IMR-90 (cell line): ENCODE data around the gene LBH. TPM values are rescaled to one million over a fixed set of nuclear protein-coding genes. Genes with fewer than 3 reads are reported as not detected.

Source experiments
- ATAC-seq: fragments of 200-7000 bp; cut with Tn5 transposase; 2 replicates; pipeline ENCODE4 v1.9.1; 2020; ENCODE audit warnings: low read depth, mild to moderate bottlenecking, moderate library complexity
- BruUV-seq: library from RNA; stranded (reverse); fragments of 400-500 nt; replicated peaks from 2 replicates; lab custom pipeline; 2021; lab: Mats Ljungman, UMichigan
- CTCF ChIA-PET: fragments of 300-600 bp; formaldehyde crosslinking; extraction: SDS; loops from one replicate; lab custom pipeline; 2021; ENCODE audit warnings: antibody characterized with exemption; lab: Yijun Ruan, JAX
- POLR2A ChIA-PET: fragments of 300-600 bp; sonication (Branson Sonifier 250); formaldehyde crosslinking; loops from one replicate; lab custom pipeline; 2022; ENCODE audit warnings: antibody characterized with exemption; ENCODE audit not compliant: unreplicated experiment; lab: Charles Lee
- DNase-seq: peaks from one replicate; pipeline ENCODE4 v3.0.0; 2013
- H2AFZ ChIP-seq: replicated peaks from 2 replicates; pipeline ENCODE3; 2013; ENCODE audit warnings: low read length, mild to moderate bottlenecking; ENCODE audit not compliant: poor library complexity
- H2AK5ac ChIP-seq: 2 replicates; pipeline ENCODE4 v1.6.1; 2013; ENCODE audit warnings: low read depth, low read length, inconsistent platforms
- H2AK9ac ChIP-seq: replicated peaks from 2 replicates; pipeline ENCODE3; 2013; ENCODE audit warnings: mild to moderate bottlenecking, low read depth, low read length, moderate library complexity; ENCODE audit not compliant: poor library complexity
- H2BK120ac ChIP-seq: 2 replicates; pipeline ENCODE4 v1.6.1; 2013; ENCODE audit warnings: low read depth, low read length, inconsistent platforms
- H2BK15ac ChIP-seq: 3 replicates; pipeline ENCODE4 v1.6.1; 2013; ENCODE audit warnings: low read depth, low read length, inconsistent platforms
- H2BK20ac ChIP-seq: 2 replicates; pipeline ENCODE4 v1.6.1; 2013; ENCODE audit warnings: low read depth, mild to moderate bottlenecking, inconsistent platforms, low read length, moderate library complexity
- H2BK5ac ChIP-seq: 2 replicates; pipeline ENCODE4 v1.6.1; 2013; ENCODE audit warnings: mild to moderate bottlenecking, low read depth, low read length, inconsistent platforms; ENCODE audit not compliant: poor library complexity, severe bottlenecking
- H3K14ac ChIP-seq: replicated peaks from 2 replicates; pipeline ENCODE4 v1.6.1; 2013; ENCODE audit warnings: low read depth, low read length, inconsistent platforms
- H3K18ac ChIP-seq: 2 replicates; pipeline ENCODE4 v1.6.1; 2013; ENCODE audit warnings: low read depth, low read length, control low read depth
- H3K23ac ChIP-seq: 2 replicates; pipeline ENCODE4 v1.6.1; 2013; ENCODE audit warnings: low read depth, low read length, inconsistent platforms
- H3K27ac ChIP-seq: 2 replicates; pipeline ENCODE4 v1.5.1; 2013; ENCODE audit warnings: mild to moderate bottlenecking, control low read depth, low read length; ENCODE audit not compliant: insufficient read depth
- H3K27me3 ChIP-seq: 2 replicates; pipeline ENCODE4 v1.6.1; 2013; ENCODE audit warnings: low read length; ENCODE audit not compliant: control insufficient read depth, insufficient read depth
- H3K36me3 ChIP-seq: 2 replicates; pipeline ENCODE4 v1.6.1; 2013; ENCODE audit warnings: low read length, mixed read lengths; ENCODE audit not compliant: control insufficient read depth, insufficient read depth
- H3K4ac ChIP-seq: 2 replicates; pipeline ENCODE4 v1.6.1; 2013; ENCODE audit warnings: low read depth, low read length, inconsistent platforms
- H3K4me1 ChIP-seq: 2 replicates; pipeline ENCODE4 v1.6.1; 2013; ENCODE audit warnings: low read length, mixed read lengths; ENCODE audit not compliant: control insufficient read depth, insufficient read depth
- H3K4me2 ChIP-seq: 2 replicates; pipeline ENCODE4 v1.6.1; 2013; ENCODE audit warnings: low read depth, mild to moderate bottlenecking, control low read depth, low read length, moderate library complexity
- H3K4me3 ChIP-seq: 2 replicates; pipeline ENCODE4 v1.5.1; 2013; ENCODE audit warnings: low read depth, mild to moderate bottlenecking, control low read depth, low read length, moderate library complexity; ENCODE audit not compliant: insufficient read depth
- H3K56ac ChIP-seq: 2 replicates; pipeline ENCODE4 v1.6.1; 2013; ENCODE audit warnings: low read length, inconsistent platforms; ENCODE audit not compliant: insufficient read depth; ENCODE audit errors: extremely low read depth
- H3K79me1 ChIP-seq, 2 experiments: 2 replicates each; pipeline ENCODE4 v1.6.1; 2013; ENCODE audit warnings: low read length in 2 of 2, inconsistent platforms in 1 of 2, low read depth in 1 of 2
- H3K9ac ChIP-seq: 2 replicates; pipeline ENCODE4 v1.6.1; 2013; ENCODE audit warnings: low read depth, low read length, control low read depth
- H3K9me1 ChIP-seq: 2 replicates; pipeline ENCODE4 v1.6.1; 2013; ENCODE audit warnings: low read length, inconsistent platforms; ENCODE audit not compliant: insufficient read depth
- H3K9me3 ChIP-seq: 2 replicates; pipeline ENCODE4 v1.6.1; 2013; ENCODE audit warnings: low read length; ENCODE audit not compliant: control insufficient read depth, insufficient read depth
- H4K20me1 ChIP-seq: 2 replicates; pipeline ENCODE4 v1.6.1; 2013; ENCODE audit warnings: low read length, inconsistent platforms; ENCODE audit not compliant: insufficient read depth
- H4K5ac ChIP-seq: 2 replicates; pipeline ENCODE4 v1.6.1; 2013; ENCODE audit warnings: mild to moderate bottlenecking, low read depth, low read length, control low read depth
- H4K8ac ChIP-seq, 2 experiments: 2 replicates each; pipeline ENCODE4 v1.6.1; 2013; ENCODE audit warnings: low read depth in 2 of 2, low read length in 2 of 2, control low read depth in 1 of 2, inconsistent platforms in 1 of 2
- H4K91ac ChIP-seq: 2 replicates; pipeline ENCODE4 v1.6.1; 2013; ENCODE audit warnings: low read depth, low read length, inconsistent platforms; ENCODE audit not compliant: insufficient read depth
- CEBPB ChIP-seq: IDR thresholded peaks from 2 replicates; pipeline ENCODE4 v1.6.1; 2012; ENCODE audit warnings: low read depth, low read length, improper control_type of control experiment
- FOS ChIP-seq: fragments of 150-350 bp; IDR thresholded peaks from 2 replicates; pipeline ENCODE4 v1.6.1; 2016; ENCODE audit warnings: low read depth, low read length
- MAFK ChIP-seq: IDR thresholded peaks from 2 replicates; pipeline ENCODE4 v1.6.1; 2012; ENCODE audit warnings: low read depth, low read length, improper control_type of control experiment
- MAZ ChIP-seq: IDR thresholded peaks from 2 replicates; pipeline ENCODE4 v1.6.1; 2012; ENCODE audit warnings: low read depth, mild to moderate bottlenecking, low read length, improper control_type of control experiment, moderate library complexity, borderline replicate concordance
- POLR2A ChIP-seq: IDR thresholded peaks from 2 replicates; pipeline ENCODE4 v1.6.1; 2012; ENCODE audit warnings: mild to moderate bottlenecking, low read depth, low read length
- RAD21 ChIP-seq: IDR thresholded peaks from 2 replicates; pipeline ENCODE4 v1.6.1; 2012; ENCODE audit warnings: low read length, improper control_type of control experiment
- SMC3 ChIP-seq: fragments of 150-350 bp; IDR thresholded peaks from 2 replicates; pipeline ENCODE4 v1.6.1; 2016; ENCODE audit warnings: low read depth, mild to moderate bottlenecking, antibody characterized with exemption, low read length, moderate library complexity
- WGBS, 2 experiments: methylation state at CpG; one replicate each; pipeline versions ENCODE4 v1.1.5 to v1.1.7; 2013; ENCODE audit warnings: missing lambda C conversion rate in 2 of 2; ENCODE audit not compliant: insufficient read length in 1 of 2; ENCODE audit errors: extremely low coverage in 2 of 2; 5-methylcytosine and 5-hydroxymethylcytosine counted together
- dilution Hi-C: fragments of 300-500 bp; cut with HindIII; formaldehyde crosslinking; loops from one replicate; pipeline ENCODE4 v1.14.3; 2018; ENCODE audit warnings: low sequenced_read_pairs; ENCODE audit not compliant: unreplicated experiment
- in situ Hi-C: fragments of 300-500 bp; cut with MboI; formaldehyde crosslinking; loops from 3 replicates; pipeline ENCODE4 v1.14.3; 2019; ENCODE audit warnings: low sequenced_read_pairs, inconsistent platforms, mixed read lengths
- intact Hi-C: fragments of 100-400 bp; cut with micrococcal nuclease; formaldehyde crosslinking; loops from 2 replicates; pipeline ENCODE4 v1.10.0; 2022
- polyA plus RNA-seq, 3 experiments: library from polyadenylated mRNA; depleted of rRNA; stranded (reverse); fragments of >200 nt; gene quantifications; 2 replicates each; pipeline ENCODE4 v1.2.3, GENCODE V29; 2012; ENCODE audit warnings: low replicate concordance in 1 of 3
- total RNA-seq: library from RNA; depleted of rRNA; stranded (reverse); fragments of >200 nt; gene quantifications from 2 replicates; pipeline ENCODE4 v1.2.3, GENCODE V29; 2012
- TF ChIP-seq, protein P1 (sequence below): conservative IDR thresholded peaks from 2 replicates; pipeline ENCODE4 v1.5.1; 2012; ENCODE audit warnings: mild to moderate bottlenecking, low read depth, low read length, improper control_type of control experiment
- TF ChIP-seq, protein P2 (sequence below): fragments of 150-350 bp; IDR thresholded peaks from 2 replicates; pipeline ENCODE4 v1.6.1; 2016; ENCODE audit warnings: low read depth, mild to moderate bottlenecking, low read length, moderate library complexity, borderline replicate concordance

Gene LBH
- total and polyA plus RNA-seq, 2 of the 4 experiments (the other 2 are of a cell fraction), result 158 to 202 TPM

DNA sequence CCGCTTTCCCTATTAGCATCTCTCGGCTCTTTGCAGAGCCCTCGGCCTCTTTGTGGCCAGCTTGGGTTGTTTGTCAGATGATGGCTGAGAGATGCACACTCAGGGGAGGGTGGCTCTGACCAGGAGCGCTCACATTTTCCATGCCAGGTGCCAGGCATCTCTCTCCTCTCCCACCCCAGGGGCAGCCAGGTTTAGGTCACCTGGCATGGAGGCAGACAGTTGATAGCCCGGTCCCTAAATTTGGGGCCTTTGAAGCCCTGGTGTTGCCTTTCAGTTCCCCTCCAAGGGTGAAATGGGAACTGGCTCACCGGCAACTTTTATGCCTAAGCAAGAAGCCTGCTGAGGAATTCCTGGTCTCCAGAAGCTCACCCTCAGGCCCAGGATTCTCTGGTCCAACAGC is 19.1 kb downstream of the LBH start:
- WGBS, 2 experiments, result 83% methylated on average over 2 of the region's 6 CpGs; no CpG with 5 or more reads in 1 of the 2 experiments
- peak overlapping the region; percentile 45; the same call in 1 of the 2 replicates for H3K27ac ChIP-seq

More for the DNA sequence above, 19.1 kb downstream of the LBH start:
- peaks cover 71% of the 10 kb centered on the region for H3K36me3 ChIP-seq
- peak overlapping the region; percentile 43 for H2BK5ac ChIP-seq
- H2AK5ac ChIP-seq, result no peak overlapping the region
- H3K4ac ChIP-seq, result no peak overlapping the region
- H4K91ac ChIP-seq, result no peak overlapping the region
- ChIA-PET CTCF (no interaction called here), POLR2A (interaction anchor here (0.5 kb wide), 1 partner anchor 335 kb away, joined by 18 read pairs; no protein-coding TSS in a partner anchor)
- no peak overlapping the region for H2BK15ac ChIP-seq
- H4K8ac ChIP-seq, result no peak overlapping the region
- no peak overlapping the region for H2AK9ac ChIP-seq
- no peak overlapping the region for H2BK120ac ChIP-seq
- no peak overlapping the region for H3K4me3 ChIP-seq
- H3K9me1 ChIP-seq, result peaks cover 44% of the 10 kb centered on the region
- H2BK20ac ChIP-seq, result no peak overlapping the region
- no peak overlapping the region for H3K56ac ChIP-seq
- peaks cover 46% of the 10 kb centered on the region for H3K4me1 ChIP-seq
- no peak overlapping the region for H4K5ac ChIP-seq
- dilution Hi-C loops, result no loop called here
- H3K18ac ChIP-seq, result no peak overlapping the region
- no peak for ATAC-seq
- no peak overlapping the region for H3K4me2 ChIP-seq
- H2AFZ ChIP-seq, result no peak overlapping the region
- no peaks in the 10 kb centered on the region for H3K9me3 ChIP-seq
- no peak overlapping the region for H3K9ac ChIP-seq
- intact Hi-C loops, result no loop called here
- H3K23ac ChIP-seq, result no peak overlapping the region
- BruUV-seq, result no TSS peak
- TF ChIP-seq MAZ, result no peak
- TF ChIP-seq, protein P1, sequence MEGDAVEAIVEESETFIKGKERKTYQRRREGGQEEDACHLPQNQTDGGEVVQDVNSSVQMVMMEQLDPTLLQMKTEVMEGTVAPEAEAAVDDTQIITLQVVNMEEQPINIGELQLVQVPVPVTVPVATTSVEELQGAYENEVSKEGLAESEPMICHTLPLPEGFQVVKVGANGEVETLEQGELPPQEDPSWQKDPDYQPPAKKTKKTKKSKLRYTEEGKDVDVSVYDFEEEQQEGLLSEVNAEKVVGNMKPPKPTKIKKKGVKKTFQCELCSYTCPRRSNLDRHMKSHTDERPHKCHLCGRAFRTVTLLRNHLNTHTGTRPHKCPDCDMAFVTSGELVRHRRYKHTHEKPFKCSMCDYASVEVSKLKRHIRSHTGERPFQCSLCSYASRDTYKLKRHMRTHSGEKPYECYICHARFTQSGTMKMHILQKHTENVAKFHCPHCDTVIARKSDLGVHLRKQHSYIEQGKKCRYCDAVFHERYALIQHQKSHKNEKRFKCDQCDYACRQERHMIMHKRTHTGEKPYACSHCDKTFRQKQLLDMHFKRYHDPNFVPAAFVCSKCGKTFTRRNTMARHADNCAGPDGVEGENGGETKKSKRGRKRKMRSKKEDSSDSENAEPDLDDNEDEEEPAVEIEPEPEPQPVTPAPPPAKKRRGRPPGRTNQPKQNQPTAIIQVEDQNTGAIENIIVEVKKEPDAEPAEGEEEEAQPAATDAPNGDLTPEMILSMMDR, result no peak
- TF ChIP-seq, protein P2, sequence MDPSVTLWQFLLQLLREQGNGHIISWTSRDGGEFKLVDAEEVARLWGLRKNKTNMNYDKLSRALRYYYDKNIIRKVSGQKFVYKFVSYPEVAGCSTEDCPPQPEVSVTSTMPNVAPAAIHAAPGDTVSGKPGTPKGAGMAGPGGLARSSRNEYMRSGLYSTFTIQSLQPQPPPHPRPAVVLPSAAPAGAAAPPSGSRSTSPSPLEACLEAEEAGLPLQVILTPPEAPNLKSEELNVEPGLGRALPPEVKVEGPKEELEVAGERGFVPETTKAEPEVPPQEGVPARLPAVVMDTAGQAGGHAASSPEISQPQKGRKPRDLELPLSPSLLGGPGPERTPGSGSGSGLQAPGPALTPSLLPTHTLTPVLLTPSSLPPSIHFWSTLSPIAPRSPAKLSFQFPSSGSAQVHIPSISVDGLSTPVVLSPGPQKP, result no peak
- TF ChIP-seq FOS, result no peak
- TF ChIP-seq SMC3, result no peak
- no peak for TF ChIP-seq CEBPB
- no peak for TF ChIP-seq POLR2A
- no peak for TF ChIP-seq RAD21
- TF ChIP-seq MAFK, result no peak
- DNase-seq, result no peak
- H4K20me1 ChIP-seq, result peaks cover 99% of the 10 kb centered on the region
- H3K14ac ChIP-seq, result no peak overlapping the region
- peaks cover 13 to 90% of the 10 kb centered on the region in 2 experiments for H3K79me1 ChIP-seq
- no peaks in the 10 kb centered on the region for H3K27me3 ChIP-seq
- in situ Hi-C loops, result no loop called here
